Keratinocyte (primary cell): ENCODE data around the gene CFAP57. TPM values are rescaled to one million over a fixed set of nuclear protein-coding genes. Genes with fewer than 3 reads are reported as not detected.

Experiments used
- DNase-seq: peaks from one replicate; pipeline ENCODE4 v3.0.0-alpha.2; 2011; ENCODE audit warnings: low read depth, missing footprints, low spot score
- FAIRE-seq: peaks from 2 replicates; lab custom pipeline; 2011; peaks lifted over from hg19 to GRCh38; lab: Jason Lieb, UNC
- H2AFZ ChIP-seq: 2 replicates; pipeline ENCODE4 v1.6.0; 2012; ENCODE audit warnings: low read length, control low read depth, inconsistent platforms; ENCODE audit not compliant: control insufficient read depth
- H3K27ac ChIP-seq: 2 replicates; pipeline ENCODE4 v1.5.1; 2011; ENCODE audit warnings: low read length; ENCODE audit not compliant: control insufficient read depth, insufficient read depth
- H3K27me3 ChIP-seq: 3 replicates; pipeline ENCODE4 v1.6.0; 2011; ENCODE audit warnings: low read length; ENCODE audit not compliant: control insufficient read depth, insufficient read depth; ENCODE audit errors: extremely low read depth
- H3K36me3 ChIP-seq, 2 experiments: 2 replicates in 1 of 2; 3 replicates in 1 of 2; pipeline ENCODE4 v1.5.1; 2011; ENCODE audit warnings: low read length in 2 of 2, mild to moderate bottlenecking in 1 of 2; ENCODE audit not compliant: control insufficient read depth in 2 of 2, insufficient read depth in 2 of 2; ENCODE audit errors: extremely low read depth in 1 of 2
- H3K4me1 ChIP-seq: 3 replicates; pipeline ENCODE4 v1.5.1; 2011; ENCODE audit warnings: low read length; ENCODE audit not compliant: control insufficient read depth, insufficient read depth; ENCODE audit errors: extremely low read depth
- H3K4me2 ChIP-seq: 3 replicates; pipeline ENCODE4 v1.6.0; 2011; ENCODE audit warnings: low read depth, low read length; ENCODE audit not compliant: control insufficient read depth, insufficient read depth; ENCODE audit errors: extremely low read depth
- H3K4me3 ChIP-seq, 3 experiments: fragments of 200-600 bp in 1 of 3; sonication (generic) in 1 of 3; 2 replicates in 2 of 3; 3 replicates in 1 of 3; pipeline ENCODE4 v1.5.1; 2011 to 2016; ENCODE audit warnings: low read length in 3 of 3, mild to moderate bottlenecking in 3 of 3, control low read depth in 2 of 3, inconsistent platforms in 1 of 3, low read depth in 1 of 3, mixed read lengths in 1 of 3, mixed run types in 1 of 3, moderate library complexity in 1 of 3; ENCODE audit not compliant: control insufficient read depth in 2 of 3, insufficient read depth in 2 of 3; ENCODE audit errors: extremely low read depth in 1 of 3
- H3K79me2 ChIP-seq: 2 replicates; pipeline ENCODE4 v1.6.0; 2012; ENCODE audit warnings: low read length; ENCODE audit not compliant: control insufficient read depth, insufficient read depth
- H3K9ac ChIP-seq: 3 replicates; pipeline ENCODE4 v1.6.0; 2011; ENCODE audit warnings: low read length; ENCODE audit not compliant: control insufficient read depth, insufficient read depth; ENCODE audit errors: extremely low read depth
- H3K9me1 ChIP-seq: 3 replicates; pipeline ENCODE4 v1.6.0; 2011; ENCODE audit warnings: low read length; ENCODE audit not compliant: control insufficient read depth, insufficient read depth; ENCODE audit errors: extremely low read depth
- H3K9me3 ChIP-seq: 2 replicates; pipeline ENCODE4 v1.5.1; 2012; ENCODE audit warnings: low read depth, low read length; ENCODE audit not compliant: control insufficient read depth
- H4K20me1 ChIP-seq: 3 replicates; pipeline ENCODE4 v1.6.0; 2011; ENCODE audit warnings: low read length; ENCODE audit not compliant: control insufficient read depth, insufficient read depth; ENCODE audit errors: extremely low read depth
- EZH2 ChIP-seq: IDR thresholded peaks from one replicate; pipeline ENCODE4 v1.6.1; 2012; ENCODE audit warnings: inconsistent platforms, mild to moderate bottlenecking, low read length, moderate library complexity
- dilution Hi-C: fragments of 300-500 bp; cut with MboI; formaldehyde crosslinking; loops from one replicate; pipeline ENCODE4 v1.7.0; 2020; ENCODE audit warnings: low sequenced_read_pairs; ENCODE audit not compliant: extremely low pct_ligation_motif_present
- polyA plus RNA-seq, 5 experiments: library from polyadenylated mRNA; depleted of rRNA in 3 of 5; stranded (reverse) in 3 of 5; stranded (forward) in 1 of 5; unstranded in 1 of 5; fragments of >200 nt; gene quantifications; 1 replicate in 1 of 5; 2 replicates in 3 of 5; 3 replicates in 1 of 5; pipeline versions ENCODE4 v1.2.1 to v1.2.3, GENCODE V29; 2011 to 2012; ENCODE audit warnings: missing spikeins in 2 of 5, low read depth in 1 of 5, low replicate concordance in 1 of 5
- TF ChIP-seq, protein P1 (sequence below), 3 experiments: IDR thresholded peaks in 1 of 3; conservative IDR thresholded peaks in 1 of 3; optimal IDR thresholded peaks in 1 of 3; 2 replicates in 2 of 3; 3 replicates in 1 of 3; pipeline versions ENCODE3 to v1.5.1; 2011; ENCODE audit warnings: low read length in 3 of 3, mild to moderate bottlenecking in 3 of 3, moderate library complexity in 2 of 3, control low read depth in 1 of 3, inconsistent platforms in 1 of 3; ENCODE audit not compliant: insufficient read depth in 2 of 3; ENCODE audit errors: extremely low read depth in 1 of 3

Gene CFAP57
- polyA plus RNA-seq, 1 donor (not counting 4 experiments of a cell fraction or from before 2014, with no cell fraction given), result 0.39 TPM

DNA sequence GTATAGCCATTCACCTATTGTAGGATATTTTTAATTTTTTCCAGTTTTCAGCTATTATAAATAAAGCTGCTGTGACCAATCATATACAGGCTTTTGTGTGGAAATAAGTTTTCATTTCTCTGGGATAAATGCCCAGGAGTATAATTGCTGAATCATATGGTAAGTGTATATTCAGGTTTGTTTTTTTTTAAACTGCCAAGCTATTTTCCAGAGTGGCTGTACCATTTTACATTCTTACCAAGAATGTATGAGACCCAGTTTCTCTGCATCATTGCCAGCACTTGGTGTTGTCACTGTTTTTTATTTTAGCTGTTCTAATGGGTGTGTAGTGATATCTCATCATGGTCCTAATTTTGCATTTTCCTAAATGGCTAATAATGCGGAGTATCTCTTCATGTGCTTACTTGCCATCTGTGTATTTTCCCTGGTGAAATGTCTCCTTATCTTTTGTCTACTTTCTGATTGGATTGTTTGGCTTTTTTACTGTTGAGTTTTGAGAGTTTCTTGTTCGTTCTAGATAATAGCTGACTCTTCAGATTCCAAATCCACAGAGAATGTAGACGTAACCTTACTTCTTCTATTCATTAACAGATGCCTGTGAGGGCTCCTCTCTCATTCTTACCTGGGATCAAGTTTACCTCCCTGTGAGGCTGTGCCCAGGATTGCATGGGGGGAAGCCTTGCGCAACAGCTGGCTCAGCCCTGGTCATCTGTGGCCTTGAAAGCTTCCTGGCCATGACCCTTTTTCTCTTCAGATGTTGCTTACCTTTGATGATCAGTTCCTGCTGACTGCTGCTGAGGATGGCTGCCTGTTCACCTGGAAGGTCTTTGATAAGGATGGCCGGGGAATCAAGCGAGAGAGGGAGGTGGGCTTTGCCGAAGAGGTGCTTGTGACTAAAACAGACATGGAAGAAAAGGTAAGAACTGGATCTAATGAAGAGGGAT lies 42.6 kb downstream of the CFAP57 start:
- Histone ChIP-seq H3K9me3 (no peaks in the 10 kb centered on the region), H3K9ac (no peak overlapping the region), H3K27ac (no peak overlapping the region), H3K9me1 (no peaks in the 10 kb centered on the region), H4K20me1 (no peaks in the 10 kb centered on the region), H3K4me1 (no peaks in the 10 kb centered on the region), H3K36me3 (no peaks in the 10 kb centered on the region), H2AFZ (no peak overlapping the region), H3K4me3 (no peak overlapping the region), H3K4me2 (no peak overlapping the region), H3K79me2 (no peaks in the 10 kb centered on the region), H3K27me3 (no peaks in the 10 kb centered on the region)
- DNase-seq (no peak), FAIRE-seq (no peak)
- dilution Hi-C loops, result no loop called here
- TF ChIP-seq, protein P1, sequence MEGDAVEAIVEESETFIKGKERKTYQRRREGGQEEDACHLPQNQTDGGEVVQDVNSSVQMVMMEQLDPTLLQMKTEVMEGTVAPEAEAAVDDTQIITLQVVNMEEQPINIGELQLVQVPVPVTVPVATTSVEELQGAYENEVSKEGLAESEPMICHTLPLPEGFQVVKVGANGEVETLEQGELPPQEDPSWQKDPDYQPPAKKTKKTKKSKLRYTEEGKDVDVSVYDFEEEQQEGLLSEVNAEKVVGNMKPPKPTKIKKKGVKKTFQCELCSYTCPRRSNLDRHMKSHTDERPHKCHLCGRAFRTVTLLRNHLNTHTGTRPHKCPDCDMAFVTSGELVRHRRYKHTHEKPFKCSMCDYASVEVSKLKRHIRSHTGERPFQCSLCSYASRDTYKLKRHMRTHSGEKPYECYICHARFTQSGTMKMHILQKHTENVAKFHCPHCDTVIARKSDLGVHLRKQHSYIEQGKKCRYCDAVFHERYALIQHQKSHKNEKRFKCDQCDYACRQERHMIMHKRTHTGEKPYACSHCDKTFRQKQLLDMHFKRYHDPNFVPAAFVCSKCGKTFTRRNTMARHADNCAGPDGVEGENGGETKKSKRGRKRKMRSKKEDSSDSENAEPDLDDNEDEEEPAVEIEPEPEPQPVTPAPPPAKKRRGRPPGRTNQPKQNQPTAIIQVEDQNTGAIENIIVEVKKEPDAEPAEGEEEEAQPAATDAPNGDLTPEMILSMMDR (optimal IDR thresholded peaks at IDR 0.05 in 1 of 3, IDR thresholded peaks at IDR 0.05 in 1 of 3, conservative IDR thresholded peaks at IDR 0.05 in 1 of 3; ENCODE audit: extremely low read depth in 1 of 3, insufficient read depth in 2 of 3, low read length in 3 of 3), result no peak
- TF ChIP-seq EZH2, result no peak

DNA sequence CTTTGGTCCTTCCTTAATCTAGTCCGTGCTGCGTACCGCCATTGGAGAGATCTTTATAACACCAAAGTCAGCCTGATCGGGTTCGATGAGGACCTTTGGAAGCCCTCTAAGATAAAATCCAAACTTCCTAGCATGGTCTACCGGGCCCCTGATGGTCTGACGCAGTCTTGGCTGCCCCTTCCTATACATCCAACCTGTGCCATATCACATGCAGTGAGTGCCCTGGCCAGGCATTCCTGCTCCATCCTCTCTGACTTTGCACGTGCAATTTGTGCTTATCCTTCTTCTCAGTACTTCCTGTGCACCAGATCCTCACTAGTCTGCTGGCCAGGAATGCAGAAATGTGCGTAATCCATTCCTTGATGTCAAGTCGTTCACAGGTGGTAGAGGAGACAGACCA lies 45.6 kb downstream of the CFAP57 start:
- Histone ChIP-seq H3K9ac (no peak overlapping the region), H3K9me1 (no peaks in the 10 kb centered on the region), H3K4me2 (no peak overlapping the region), H3K27ac (no peak overlapping the region), H3K36me3 (no peaks in the 10 kb centered on the region), H4K20me1 (no peaks in the 10 kb centered on the region), H3K4me3 (no peak overlapping the region), H3K4me1 (no peaks in the 10 kb centered on the region), H3K9me3 (no peaks in the 10 kb centered on the region), H3K79me2 (no peaks in the 10 kb centered on the region), H3K27me3 (no peaks in the 10 kb centered on the region), H2AFZ (no peak overlapping the region)
- FAIRE-seq (no peak), DNase-seq (no peak)
- no peak for TF ChIP-seq EZH2
- dilution Hi-C loops, result no loop called here
